ENCODE data around the gene POLN.
"Not testable (repeated sequence)": the region's sequence is repeated elsewhere in the genome, so short reads cannot be mapped to it uniquely, and the experiment has no call there.

Gene POLN

GRCh38 chr4:2036327-2036726 is 205.6 kb downstream of the POLN start:
- TF ChIP-seq, protein P1, sequence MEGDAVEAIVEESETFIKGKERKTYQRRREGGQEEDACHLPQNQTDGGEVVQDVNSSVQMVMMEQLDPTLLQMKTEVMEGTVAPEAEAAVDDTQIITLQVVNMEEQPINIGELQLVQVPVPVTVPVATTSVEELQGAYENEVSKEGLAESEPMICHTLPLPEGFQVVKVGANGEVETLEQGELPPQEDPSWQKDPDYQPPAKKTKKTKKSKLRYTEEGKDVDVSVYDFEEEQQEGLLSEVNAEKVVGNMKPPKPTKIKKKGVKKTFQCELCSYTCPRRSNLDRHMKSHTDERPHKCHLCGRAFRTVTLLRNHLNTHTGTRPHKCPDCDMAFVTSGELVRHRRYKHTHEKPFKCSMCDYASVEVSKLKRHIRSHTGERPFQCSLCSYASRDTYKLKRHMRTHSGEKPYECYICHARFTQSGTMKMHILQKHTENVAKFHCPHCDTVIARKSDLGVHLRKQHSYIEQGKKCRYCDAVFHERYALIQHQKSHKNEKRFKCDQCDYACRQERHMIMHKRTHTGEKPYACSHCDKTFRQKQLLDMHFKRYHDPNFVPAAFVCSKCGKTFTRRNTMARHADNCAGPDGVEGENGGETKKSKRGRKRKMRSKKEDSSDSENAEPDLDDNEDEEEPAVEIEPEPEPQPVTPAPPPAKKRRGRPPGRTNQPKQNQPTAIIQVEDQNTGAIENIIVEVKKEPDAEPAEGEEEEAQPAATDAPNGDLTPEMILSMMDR (conservative IDR thresholded peaks at IDR 0.05; ENCODE audit: low read length), result no peak
- no peak overlapping the region for H3K4me3 ChIP-seq (ENCODE audit: low read length)
- DNase-seq (ENCODE audit: low read depth), result no peak

- not testable (repeated sequence) for H3K4me3 ChIP-seq (ENCODE audit: low read length); DNase-seq (ENCODE audit: low read depth)
Observed at GRCh38 chr4:2031161-2031560, 210.8 kb downstream of the POLN start.

GRCh38 chr4:2027120-2027519 is 214.8 kb downstream of the POLN start:
- not testable (repeated sequence) for DNase-seq (ENCODE audit: low read depth); H3K4me3 ChIP-seq (ENCODE audit: low read length)

GRCh38 chr4:2025817-2026216 is 216.1 kb downstream of the POLN start:
- DNase-seq (ENCODE audit: low read depth), result no peak
- TF ChIP-seq, protein P1 (conservative IDR thresholded peaks at IDR 0.05; ENCODE audit: low read length), result no peak
- H3K4me3 ChIP-seq (ENCODE audit: low read length), result no peak overlapping the region

DNA sequence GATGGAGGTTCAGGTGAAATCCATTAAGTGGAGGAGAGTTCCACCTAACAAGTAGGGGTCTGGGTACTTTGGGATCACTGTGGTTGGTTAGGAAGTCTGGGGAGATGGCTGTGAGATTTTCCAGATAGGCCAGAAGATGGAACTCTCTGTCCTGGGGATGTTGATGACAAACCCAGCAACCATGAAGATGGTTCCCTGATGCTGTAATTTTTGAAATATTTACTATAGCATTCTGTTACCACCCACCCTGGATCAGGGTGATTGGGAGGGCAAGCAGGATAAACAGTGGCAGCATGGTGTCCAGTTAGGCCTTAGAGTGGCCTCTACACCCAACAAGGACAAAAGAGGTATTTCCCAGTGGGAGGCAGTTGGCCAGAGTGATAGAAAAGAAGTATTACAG is 217.2 kb downstream of the POLN start:
- no peak for DNase-seq (ENCODE audit: low read depth)
- TF ChIP-seq, protein P1 (conservative IDR thresholded peaks at IDR 0.05; ENCODE audit: low read length), result no peak
- H3K4me3 ChIP-seq (ENCODE audit: low read length), result no peak overlapping the region

Data from AG10803 (cell line).